ENCODE measurements around the gene AGAP1.

AGAP1 gene

DNA sequence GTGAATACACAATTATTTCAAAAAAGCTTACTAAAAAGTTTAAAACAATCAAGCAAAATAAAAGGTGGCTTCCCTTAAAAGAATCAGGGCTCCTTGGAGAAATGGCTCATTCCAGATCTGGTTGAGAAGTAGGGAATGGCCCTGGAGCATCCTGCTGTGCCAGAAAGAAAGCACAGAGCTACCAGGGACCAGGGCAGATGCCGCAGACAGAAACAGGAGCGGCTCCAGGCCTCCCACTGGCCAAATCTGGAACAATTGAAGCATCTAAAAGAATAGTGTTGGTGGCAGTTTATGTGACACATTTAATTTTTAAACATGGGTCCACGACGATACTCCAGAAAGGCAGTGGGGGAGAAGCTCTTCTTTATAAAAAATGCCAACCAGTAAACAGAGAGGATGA lies 598.9 kb downstream of the AGAP1 start:
- DNase-seq, result no peak

DNA sequence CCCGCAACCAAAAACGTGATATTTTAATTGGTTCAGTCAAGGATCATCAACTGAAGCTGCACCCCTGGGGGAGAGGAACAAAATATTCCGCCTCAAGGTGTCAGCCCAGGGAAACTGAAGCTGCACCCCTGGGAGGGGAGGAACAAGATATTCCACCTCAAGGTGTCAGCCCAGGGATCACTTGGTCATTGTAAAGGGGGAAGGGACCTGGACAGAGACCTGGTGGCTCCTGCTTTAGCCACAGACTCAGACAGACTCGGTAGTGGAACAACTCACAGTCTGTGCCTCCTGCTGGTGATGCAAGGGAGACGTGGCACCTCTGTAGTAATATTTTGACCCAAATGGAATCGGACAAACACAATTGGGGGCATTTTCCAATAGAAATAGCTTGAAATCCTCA lies 599.3 kb downstream of the AGAP1 start:
- DNase-seq, result no peak

DNA sequence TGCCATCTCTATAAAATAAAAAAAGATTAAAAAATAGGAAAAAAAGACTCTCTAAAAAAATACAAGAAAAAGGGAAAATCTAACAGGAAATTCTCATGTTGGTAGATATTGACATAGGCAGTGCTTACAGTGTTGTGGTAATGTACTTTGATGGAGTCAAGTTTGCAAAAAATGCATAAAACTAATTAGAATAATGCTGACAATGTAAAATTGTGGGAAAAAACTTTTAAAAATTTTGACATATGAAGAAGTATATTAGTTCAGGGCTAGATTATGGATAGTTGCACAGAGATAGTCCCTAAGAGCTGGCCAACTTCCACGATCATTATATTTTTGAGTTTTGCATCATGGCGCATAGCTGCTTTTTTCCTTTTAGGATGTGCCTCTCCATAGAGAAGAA lies 601.7 kb downstream of the AGAP1 start:
- DNase-seq, result no peak

DNA sequence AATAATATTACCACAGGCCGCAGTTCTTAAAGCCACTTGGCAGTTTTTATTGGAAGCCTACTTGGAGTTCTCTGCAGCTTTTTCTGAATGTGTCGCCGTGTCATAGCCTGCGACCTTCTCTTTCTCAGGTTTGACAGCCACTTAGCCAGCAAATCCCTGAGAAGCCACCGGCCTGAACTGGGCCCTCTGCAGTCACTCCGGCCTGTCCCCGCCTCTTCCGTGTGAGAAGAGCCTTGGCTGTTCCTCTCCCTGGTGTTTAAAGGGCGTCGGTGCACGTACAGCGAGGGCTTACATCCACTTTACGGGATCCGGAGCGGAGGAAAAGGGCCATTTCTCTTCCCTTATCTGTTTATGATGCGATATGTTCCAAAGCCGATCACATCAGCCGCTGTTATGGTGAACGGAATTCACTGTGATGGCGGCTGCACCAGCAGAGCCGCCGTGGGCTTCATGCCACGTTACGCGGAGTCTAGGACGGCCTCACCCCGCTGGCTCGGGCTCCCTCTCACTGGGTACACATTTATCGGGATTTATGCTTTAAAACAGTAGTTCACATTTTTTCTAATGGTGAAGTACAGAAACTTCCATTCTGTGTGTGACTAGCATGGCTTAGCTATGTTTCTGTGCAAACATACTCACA lies 607.6 kb downstream of the AGAP1 start:
- DNase-seq, result no peak

DNA sequence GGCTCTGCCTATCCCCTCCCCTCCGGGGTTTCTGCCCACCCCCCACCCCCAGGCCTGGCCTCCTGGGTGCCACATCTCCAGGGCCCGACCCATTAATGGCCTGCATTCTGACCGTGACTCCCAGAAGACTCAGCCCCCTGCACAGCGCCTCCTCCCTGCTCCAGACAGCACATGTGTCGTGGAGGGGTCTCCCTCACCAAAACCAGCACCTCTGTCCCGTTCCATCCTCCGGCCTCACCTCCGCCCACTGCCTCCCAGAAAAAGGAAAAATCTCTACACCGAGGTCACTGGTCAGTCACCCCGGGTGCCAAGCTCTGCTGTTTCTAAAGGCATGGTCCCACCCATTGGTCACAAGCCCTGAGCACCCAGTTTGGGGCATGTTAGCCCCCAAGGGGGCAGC lies 609.1 kb downstream of the AGAP1 start:
- no peak for DNase-seq

DNA sequence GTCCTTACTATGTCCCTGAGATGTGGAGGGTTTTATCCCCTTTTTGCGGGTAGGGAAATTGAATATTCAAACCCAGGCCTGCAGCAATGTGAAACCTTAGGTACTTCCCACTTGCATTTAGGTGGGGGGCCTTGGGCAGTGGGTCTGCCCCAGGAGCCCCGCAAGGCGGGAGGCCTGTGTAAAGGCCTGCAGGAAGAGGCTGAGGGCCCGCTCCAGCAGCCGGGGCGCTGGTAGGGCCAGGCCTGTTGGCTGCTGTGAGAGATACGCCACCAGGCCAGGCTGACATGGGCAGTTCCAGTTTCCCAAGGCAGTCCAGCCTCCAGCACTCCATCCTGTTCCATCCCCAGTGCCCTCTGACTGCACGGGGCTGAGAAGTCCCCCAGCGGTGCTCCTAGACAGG lies 610.1 kb downstream of the AGAP1 start:
- no peak for DNase-seq

DNA sequence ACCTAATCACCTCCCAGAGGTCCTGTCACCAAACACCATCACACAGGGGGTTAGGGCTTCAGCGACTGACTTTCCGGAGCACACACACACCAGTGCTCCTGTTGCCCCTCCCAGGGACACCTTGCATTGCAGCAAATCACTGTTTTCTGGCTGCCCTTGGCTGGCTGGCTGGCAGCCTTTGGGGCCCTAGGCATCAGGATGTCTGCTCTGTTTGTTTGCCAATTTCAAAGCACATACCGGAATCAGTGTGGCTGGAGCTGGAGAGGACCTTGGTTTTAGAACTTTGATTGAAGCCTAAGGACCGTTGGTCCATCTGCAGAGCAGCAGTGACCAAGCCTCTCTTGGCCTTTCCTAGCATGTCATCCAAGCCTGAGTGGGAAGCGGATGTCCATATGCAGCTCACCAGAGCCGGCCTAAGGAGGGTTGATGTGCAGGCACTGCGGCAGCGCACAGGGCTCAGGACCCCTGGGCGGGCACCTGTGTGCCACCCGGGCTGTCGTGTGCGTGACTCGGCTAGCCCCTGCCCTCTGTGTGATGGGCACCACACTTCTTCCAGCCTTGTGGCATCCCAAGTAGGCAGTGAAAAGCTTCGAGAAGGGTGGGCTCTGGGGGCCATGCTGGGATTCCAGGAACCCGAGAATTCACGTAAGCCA lies 612.2 kb downstream of the AGAP1 start:
- DNase-seq, result no peak

DNA sequence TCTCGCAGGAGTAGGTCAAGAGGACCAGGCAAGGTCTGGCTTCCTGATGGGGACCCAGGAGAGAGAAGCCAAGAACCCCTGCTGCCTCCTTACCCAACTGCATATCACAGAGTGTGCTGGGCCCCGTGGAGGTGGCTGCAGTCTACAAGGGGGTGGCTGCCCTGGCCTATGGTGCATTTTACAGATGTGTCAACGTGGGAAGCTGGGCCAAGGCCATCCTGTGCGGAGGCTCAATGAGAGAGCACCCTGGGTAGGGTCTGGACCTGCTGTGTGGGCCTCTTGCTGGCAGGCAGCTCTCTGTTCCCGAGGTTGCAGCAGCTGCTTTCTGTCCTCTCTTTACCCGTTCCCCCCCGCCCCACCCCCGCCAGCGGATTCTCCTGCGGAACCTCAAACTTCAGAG lies 612.9 kb downstream of the AGAP1 start:
- no peak for DNase-seq

DNA sequence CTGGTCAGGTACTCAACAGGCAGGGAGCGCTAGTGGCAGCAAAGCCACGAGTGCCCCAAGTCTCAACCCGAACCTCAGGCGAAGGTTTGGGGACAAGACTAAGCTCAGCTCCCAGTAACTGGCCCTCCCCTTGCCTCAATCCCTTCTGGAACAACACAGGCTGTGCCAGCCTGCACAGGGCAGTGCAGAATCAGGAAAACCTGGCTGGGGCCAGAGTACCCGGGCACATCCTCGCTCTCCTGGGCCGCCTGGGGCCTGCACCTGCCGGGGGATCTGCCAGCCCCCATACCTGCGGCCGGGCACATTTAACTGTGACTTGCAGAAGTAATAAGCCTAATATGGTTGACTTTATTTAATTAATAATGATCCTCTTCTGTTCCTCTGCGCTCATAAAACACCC lies 613.7 kb downstream of the AGAP1 start:
- no peak for DNase-seq

DNA sequence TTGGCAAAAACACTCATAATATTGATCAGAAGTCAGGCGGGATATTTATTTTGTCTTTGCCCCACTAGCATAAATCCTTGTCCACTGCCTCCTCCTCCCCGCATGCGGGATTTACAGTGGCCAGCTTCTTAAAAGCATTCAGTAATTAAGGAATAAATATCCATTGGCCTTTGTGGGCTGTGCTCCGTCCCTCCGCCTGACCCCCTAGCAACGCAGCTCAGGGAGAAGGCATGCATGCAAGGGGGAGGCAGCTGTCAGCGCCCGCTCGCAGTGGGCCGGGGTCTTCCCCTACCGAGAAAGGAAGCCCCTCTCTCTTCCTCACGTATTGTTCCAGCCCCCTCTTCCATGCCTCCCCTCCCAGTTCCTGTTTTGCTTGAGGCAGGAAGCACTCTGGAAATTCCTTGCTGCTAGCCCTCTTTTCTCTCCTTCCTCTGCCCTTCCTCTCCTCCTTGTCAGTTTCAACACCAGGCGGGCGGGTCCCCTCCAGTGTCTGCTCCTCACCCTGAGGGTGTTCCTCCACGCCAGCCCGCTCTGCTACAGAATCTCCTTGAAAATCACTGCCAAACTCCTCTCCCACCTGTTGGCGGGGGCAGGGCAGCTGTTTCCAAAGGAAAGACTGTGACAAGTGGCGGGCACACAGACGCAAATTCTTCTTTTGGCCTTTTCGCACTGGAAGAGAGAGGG lies 614.2 kb downstream of the AGAP1 start:
- DNase-seq, result no peak

DNA sequence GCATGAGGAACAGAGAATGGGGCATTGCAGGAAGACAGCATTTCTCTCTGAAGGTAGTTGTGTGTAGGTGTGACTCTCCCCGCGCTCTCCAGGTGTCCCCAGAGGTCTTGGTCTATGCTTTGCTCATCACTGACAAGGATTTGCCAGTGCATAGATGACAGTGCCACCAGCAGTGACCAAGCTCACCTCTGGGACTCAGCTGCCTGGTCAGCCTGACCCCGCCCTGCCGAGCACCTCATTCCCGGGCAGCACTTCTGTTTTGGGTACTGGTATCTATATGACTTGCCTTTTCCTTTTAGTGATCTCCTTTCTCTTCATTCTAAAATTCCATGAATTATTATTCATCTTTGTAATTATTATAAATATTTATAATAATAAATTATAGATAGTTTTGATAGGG lies 615.2 kb downstream of the AGAP1 start:
- no peak for DNase-seq

DNA sequence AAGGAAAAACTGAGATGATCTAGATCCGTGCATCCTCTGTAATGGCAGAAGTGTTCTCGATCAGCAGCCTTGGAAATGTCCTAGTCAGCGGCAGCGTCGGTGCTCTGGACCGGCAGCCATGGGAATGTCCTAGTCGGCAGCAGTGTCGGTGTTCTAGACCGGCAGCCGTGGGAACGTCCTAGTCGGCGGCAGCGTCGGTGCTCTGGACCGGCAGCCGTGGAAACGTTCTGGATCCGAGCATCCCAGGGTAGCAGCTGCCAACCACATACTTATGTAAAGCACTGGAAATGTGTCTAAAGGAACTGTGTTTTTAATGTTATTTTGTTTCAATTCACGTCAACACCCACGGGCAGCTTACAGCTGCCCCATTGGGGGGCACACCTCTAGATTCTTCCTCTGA lies 615.6 kb downstream of the AGAP1 start:
- no peak for DNase-seq

DNA sequence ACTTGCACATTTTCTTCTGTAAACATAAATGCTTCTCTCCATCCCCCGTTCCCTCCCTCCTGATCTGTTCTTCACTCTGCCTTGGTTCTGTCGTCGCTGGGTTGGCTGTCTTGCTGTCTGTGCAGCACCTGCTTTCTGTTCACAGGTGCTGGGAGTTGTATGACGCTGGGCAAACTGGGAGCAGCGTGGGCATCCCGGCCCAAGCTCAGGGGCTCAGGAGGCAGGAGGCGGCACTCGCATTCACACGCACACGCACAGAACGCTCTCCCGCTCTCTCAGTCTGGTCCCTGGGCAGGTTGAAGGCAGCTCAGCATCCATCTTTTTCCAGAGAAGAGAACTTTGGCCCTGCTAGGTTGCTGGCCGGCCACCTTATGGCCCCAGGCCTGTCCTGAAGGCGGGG lies 618.6 kb downstream of the AGAP1 start:
- no peak for DNase-seq

DNA sequence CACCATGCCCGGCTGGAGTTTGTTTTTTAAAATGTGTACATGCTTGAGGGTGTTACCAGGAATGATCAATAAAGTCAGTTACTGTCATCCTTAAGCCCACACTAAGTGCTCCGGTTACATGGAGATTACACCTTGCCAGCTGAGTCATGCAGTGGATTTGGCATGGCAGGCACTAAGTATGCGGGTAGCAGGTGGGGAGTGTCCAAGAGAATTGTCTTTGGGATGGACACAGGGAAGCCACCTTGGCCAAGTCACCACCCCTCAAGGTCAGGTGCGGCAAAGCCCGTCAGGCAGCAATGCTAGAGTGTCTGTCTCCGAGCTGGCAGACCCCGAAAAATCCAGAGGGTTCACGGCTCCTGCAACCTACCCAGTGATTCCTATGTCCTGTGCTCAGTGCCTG lies 619.6 kb downstream of the AGAP1 start:
- no peak for DNase-seq

DNA sequence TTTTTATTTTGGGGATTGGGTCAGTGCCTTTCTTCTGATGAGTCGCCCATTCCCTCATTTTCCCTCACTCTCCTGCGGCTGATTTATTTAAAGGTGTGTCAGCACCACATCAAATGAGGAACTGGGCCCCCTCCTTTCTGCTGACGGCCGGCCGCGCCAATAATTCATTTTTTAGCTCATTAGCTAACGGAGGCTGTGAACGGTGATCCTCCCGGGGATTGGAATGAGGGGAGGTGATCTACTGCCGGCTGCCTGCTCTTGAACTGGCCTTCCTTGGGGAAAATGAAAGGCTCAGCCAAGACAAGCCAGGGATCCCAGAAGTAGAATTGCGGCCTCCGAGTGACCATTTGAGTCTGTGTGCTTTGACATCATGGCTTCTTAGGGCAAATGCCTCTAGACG lies 620.1 kb downstream of the AGAP1 start:
- no peak for DNase-seq

DNA sequence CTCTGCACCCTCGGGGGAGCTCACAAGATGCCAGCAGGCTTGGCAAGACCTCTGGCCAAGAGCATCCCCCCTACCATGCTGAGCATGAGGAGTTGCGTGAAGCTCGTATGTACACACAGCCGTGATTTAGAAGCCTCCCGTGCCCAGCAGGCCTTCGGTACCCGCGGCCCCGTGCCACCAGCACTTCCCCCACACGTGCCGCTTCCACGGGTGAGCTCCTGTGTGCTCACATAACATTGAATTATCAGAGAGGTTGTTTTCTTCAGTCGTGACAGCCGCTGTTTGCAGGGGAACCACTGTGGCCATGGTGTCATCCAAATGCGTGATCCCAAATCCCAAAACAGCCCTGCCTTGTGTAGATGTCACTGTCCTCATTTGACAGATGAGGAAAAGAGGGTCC lies 621.1 kb downstream of the AGAP1 start:
- no peak for DNase-seq

DNA sequence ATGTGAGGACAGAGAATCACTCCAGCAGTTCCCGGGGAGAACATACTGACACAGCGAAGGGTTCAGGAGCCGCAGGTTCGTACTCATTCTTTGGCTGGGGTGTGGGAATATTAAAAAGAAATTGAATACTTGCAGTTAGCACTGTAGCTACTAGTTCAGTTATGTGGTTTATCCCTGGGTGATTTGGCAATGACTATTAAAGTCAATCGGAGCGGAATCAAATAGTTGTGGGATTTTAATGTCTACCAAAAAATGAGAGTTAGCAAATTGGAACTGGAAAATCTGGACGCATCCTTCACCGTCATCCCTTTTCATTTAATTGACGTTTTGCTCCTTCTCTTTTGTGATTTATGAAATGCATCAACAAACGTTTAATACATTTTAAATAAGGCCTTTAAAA lies 623.6 kb downstream of the AGAP1 start:
- no peak for DNase-seq

DNA sequence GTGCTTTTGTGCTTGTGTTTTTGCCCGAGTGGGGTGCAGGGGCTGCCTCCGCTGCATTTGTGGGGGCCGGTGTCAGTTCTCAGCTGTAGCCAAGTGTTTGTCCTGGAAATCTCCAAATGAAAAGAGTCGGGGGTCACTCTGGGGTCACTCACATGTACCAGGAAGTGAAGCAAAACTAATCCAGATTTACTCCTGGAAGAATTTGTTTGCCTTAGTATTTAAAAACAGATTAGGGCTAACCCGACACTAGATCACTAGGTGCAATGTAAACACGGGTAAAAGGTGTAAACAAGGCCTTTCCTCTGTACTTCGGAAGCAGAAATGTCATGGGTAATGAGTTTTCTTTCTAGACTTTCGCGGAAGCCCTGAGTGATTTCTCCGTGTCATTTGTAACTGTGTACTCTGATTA lies 624.0 kb downstream of the AGAP1 start:
- no peak for DNase-seq

DNA sequence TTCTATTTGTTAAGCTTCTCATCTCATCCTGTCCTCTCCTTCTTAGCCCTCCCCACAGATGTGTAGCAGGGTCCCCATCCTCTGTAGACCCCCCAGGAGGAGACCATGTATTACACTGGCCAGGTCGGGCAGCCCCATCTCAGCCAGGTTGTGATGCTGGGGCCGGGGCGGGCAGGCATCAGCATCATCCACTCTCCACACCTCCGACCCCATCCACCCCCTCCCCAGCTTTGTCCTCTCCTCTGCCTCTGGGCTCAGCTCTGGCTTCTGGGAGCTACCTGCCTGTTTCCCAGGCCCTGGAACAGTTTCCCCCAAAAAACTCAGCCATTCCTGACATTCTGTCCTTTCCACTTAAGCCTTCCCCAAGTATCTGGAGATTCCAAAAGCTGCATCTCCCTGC lies 625.2 kb downstream of the AGAP1 start:
- DNase-seq, result no peak

DNA sequence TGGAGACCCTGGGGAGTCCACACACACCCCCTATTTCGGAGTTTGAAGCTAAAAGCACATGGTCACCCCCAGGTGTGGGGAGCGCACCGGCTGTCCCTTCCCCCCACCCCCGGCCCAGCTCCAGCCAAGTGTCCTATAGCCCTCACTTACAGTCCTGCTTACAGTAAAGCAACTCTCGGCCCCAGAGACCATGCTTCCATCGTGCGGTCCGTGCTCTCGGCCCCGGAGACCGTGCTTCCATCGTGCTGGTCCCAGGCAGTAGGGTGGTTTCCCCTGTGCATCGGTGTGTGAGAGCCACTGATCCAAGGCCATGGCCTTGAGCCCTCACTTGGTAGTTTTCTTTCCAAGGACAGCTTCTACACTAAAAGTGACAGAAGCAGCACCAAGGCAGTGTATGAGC lies 625.6 kb downstream of the AGAP1 start:
- DNase-seq, result no peak

DNA sequence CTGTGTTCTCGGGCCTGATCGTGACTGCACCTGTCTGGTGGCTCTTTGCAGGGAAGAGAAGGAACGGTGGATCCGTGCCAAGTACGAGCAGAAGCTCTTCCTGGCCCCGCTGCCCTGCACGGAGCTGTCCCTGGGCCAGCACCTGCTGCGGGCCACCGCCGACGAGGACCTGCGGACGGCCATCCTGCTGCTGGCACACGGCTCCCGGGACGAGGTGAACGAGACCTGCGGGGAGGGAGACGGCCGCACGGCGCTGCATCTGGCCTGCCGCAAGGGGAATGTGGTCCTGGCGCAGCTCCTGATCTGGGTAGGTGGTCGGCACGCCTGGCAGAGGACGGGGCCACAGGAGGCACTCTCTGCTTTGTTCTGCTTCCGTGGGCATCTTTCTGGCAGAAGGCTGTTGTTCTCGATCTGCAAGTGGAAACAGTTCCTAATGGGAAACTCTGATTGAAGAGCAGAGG lies 626.3 kb downstream of the AGAP1 start:
- no peak for DNase-seq

DNA sequence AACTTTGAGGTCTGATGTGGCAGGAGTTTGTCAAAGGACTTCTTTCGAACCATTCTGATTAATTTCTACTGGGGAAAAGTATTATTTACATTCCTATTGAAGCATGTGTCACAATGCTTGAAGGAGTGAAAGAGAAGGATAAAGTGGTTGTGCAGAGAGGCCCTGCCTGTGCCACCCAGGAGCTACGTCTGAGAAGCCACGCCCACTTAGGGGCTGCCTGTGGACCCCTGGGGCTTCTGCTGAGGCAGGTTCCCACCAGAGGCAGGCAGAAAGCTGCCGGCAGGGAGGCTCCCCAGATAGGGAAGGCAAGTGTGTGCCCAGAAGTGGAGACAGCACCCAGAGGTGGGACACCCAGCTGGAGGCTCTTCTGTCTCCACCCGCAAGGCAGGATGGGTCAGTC lies 627.0 kb downstream of the AGAP1 start:
- no peak for DNase-seq

DNA sequence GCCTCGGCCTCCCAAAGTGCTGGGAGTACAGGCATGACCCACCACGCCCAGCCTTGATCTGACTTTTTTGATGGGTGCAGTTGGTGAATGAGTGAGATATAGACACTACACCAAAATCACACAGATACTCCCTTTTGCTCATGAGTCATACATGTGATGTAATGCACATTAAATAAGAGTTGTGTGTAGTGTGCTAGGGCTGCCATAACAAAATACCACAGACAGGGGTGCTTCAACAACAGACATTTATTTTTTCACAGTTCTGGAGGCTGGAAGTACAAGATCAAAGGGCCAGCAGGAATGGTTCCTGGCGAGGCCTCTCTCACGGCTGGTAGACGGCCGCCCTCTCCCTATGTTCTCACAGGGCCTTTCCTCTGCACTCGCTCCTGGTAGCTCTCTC lies 627.7 kb downstream of the AGAP1 start:
- DNase-seq, result no peak

DNA sequence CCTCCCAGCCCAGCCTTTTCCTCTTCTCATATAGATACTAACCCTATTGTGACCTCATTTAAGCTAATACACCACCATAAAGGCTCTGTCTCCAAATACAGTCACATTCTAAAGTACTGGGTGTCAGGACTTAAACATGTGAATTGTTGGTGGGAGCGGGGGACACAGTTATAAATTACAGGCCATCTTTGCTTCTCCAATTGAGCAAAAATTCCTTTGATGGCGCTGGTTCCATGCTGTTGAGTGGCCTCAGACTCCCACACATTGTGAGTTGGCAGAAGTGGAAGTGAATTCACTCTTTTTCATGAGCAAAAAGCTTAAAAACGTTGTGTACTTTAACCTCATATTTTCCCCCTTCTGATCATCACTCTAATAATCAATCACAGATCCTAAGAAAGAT lies 628.4 kb downstream of the AGAP1 start:
- DNase-seq, result no peak

DNA sequence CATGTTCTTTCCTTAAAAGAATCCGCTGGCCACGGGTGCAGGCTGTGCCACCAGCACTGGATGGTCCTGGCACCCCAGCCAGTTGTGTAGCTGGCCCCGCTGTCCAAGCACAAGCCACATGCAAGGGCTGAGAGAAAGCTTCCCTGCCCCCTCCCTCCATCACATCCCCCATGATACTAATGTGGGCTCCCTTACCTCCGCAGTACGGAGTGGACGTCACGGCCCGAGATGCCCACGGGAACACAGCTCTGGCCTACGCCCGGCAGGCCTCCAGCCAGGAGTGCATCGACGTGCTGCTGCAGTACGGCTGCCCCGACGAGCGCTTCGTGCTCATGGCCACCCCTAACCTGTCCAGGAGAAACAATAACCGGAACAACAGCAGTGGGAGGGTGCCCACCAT lies 629.9 kb downstream of the AGAP1 start:
- DNase-seq, result no peak

Measured in activated CD4-positive, alpha-beta T cell treated with anti-CD3 and anti-CD28 coated beads, Interleukin-2, Interleukin-6, amounts not matched to agents 100 ng/mL and 50 ng/mL, durations not matched to agents 16 hours and 8 hours (primary cell).